A549 (cell line): ENCODE results near the gene LYRM2.

ENCODE experiments used
- EP300 ChIP-seq, 2 experiments: fragments of >200 bp; sonication (Bioruptor Twin); formaldehyde crosslinking; IDR thresholded peaks; 2 replicates in 1 of 2; 3 replicates in 1 of 2; pipeline ENCODE4 v1.6.1; 2016 to 2017
- TF ChIP-seq, protein P1 (sequence below): fragments of >200 bp; sonication (Bioruptor Twin); formaldehyde crosslinking; IDR thresholded peaks from 3 replicates; pipeline ENCODE4 v1.5.1; 2016

DNA sequence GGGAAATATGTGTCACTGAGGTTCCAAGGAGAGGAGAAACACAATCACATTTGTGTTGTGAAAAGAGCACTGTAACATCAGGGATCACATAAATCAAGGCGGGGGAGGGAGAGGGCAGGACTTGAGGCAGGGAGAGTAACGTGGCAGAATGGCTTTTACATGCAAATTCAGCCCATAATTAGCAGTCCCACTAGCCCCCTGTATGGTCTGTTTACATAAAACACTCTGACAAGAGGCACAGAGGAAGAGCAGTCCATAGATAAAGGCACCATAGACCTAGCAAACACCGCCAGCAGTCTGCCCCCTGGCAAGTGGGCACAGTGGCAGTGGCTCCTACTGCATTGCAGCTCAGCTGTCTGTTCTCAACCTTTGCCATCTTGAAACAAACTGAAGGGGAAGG, 82.7 kb downstream of the LYRM2 start:
- no peak for TF ChIP-seq EP300 (IDR thresholded peaks at IDR 0.05)
- TF ChIP-seq, protein P1, sequence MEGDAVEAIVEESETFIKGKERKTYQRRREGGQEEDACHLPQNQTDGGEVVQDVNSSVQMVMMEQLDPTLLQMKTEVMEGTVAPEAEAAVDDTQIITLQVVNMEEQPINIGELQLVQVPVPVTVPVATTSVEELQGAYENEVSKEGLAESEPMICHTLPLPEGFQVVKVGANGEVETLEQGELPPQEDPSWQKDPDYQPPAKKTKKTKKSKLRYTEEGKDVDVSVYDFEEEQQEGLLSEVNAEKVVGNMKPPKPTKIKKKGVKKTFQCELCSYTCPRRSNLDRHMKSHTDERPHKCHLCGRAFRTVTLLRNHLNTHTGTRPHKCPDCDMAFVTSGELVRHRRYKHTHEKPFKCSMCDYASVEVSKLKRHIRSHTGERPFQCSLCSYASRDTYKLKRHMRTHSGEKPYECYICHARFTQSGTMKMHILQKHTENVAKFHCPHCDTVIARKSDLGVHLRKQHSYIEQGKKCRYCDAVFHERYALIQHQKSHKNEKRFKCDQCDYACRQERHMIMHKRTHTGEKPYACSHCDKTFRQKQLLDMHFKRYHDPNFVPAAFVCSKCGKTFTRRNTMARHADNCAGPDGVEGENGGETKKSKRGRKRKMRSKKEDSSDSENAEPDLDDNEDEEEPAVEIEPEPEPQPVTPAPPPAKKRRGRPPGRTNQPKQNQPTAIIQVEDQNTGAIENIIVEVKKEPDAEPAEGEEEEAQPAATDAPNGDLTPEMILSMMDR: no peak
